Muscle of arm (tissue), 12 donors: ENCODE results near the gene CXCL10. TPM values are rescaled to one million over a fixed set of nuclear protein-coding genes. Genes with fewer than 3 reads are reported as not detected.

Experiments
- DNase-seq: peaks from one replicate; pipeline ENCODE4 v3.0.0-alpha.2; 2013
- polyA plus RNA-seq, 12 donors: library from polyadenylated mRNA; unstranded; fragments of 120-200 nt; gene quantifications; one replicate each; pipeline ENCODE4 v1.2.1, GENCODE V29; 2013; ENCODE audit not compliant: insufficient read length in 12 of 12

Gene CXCL10
- polyA plus RNA-seq, 12 donors = 0.26 to 1.9 (median 0.70) TPM; not detected in 3

- peak; percentile 52 for DNase-seq
These were observed 27.6 kb downstream of the CXCL10 start for GRCh38 chr4:75995727-75996126.

GRCh38 chr4:75992462-75992861 is 30.8 kb downstream of the CXCL10 start:
- no peak for DNase-seq

GRCh38 chr4:75989846-75990528 is 33.3 kb downstream of the CXCL10 start:
- no peak for DNase-seq

- no peak for DNase-seq
These were observed 38.2 kb downstream of the CXCL10 start for GRCh38 chr4:75985116-75985515.

- DNase-seq = no peak
These were observed 42.7 kb downstream of the CXCL10 start for GRCh38 chr4:75980576-75980975.

GRCh38 chr4:75976177-75976576 is 47.1 kb downstream of the CXCL10 start:
- no peak for DNase-seq

GRCh38 chr4:75973766-75974165 is 49.5 kb downstream of the CXCL10 start:
- no peak for DNase-seq

Other genes starting within 250 kb of the CXCL10 start
- gene PPEF2, start 121.0 kb downstream of the CXCL10 start, polyA plus RNA-seq = under 1 TPM in 5 of 12 donors, not detected in 7; 0.07 to 0.69 (median 0.26) TPM
- 10 to 100 TPM in 11 of 12 donors, not detected in 1; 11.1 to 66.3 (median 15.6) TPM for gene NAAA, start 82.5 kb downstream of the CXCL10 start, polyA plus RNA-seq
- gene SDAD1, start 32.6 kb downstream of the CXCL10 start, polyA plus RNA-seq = 10 to 100 TPM in 11 of 12 donors, not detected in 1; 25.8 to 49.3 (median 32.2) TPM
- gene CXCL9, start 16.0 kb downstream of the CXCL10 start, polyA plus RNA-seq = 1 to 10 TPM in 1 of 12 donors, under 1 TPM in 8, not detected in 3; 0.11 to 1.2 (median 0.26) TPM
- gene CXCL11, start 12.6 kb upstream of the CXCL10 start, polyA plus RNA-seq = under 1 TPM in 5 of 12 donors, not detected in 7; 0.08 to 0.30 (median 0.21) TPM
- 10 to 100 TPM in 11 of 12 donors, not detected in 1; 15.2 to 72.3 (median 29.6) TPM for gene ART3, start 51.2 kb upstream of the CXCL10 start, polyA plus RNA-seq
- 10 to 100 TPM in 11 of 12 donors, not detected in 1; 29.9 to 65.2 (median 44.9) TPM for gene NUP54, start 124.9 kb upstream of the CXCL10 start, polyA plus RNA-seq
- gene SCARB2, start 190.3 kb upstream of the CXCL10 start, polyA plus RNA-seq = 100 to 1,000 TPM in 11 of 12 donors, not detected in 1; 129 to 215 (median 159) TPM
- gene FAM47E, start 228.2 kb upstream of the CXCL10 start, polyA plus RNA-seq = 1 to 10 TPM in 9 of 12 donors, under 1 TPM in 1, not detected in 2; 0.67 to 5.2 (median 1.6) TPM